Mesenteric fat pad (tissue), 1 donor: ENCODE data around the gene ZMYM2. TPM values are rescaled to one million over a fixed set of nuclear protein-coding genes. Genes with fewer than 3 reads are reported as not detected.
"Not testable (repeated sequence)": the region's sequence is repeated elsewhere in the genome, so short reads cannot be mapped to it uniquely, and the experiment has no call there.

Experiments used
- DNase-seq: peaks from one replicate; pipeline ENCODE4 v3.0.0-alpha.2; 2020; ENCODE audit warnings: low spot score
- total RNA-seq: library from RNA; stranded (reverse); fragmentation: NEBNext Ultra II Directional; extraction: Animal tissue kit (Norgen Biotek cat#: 25700); gene quantifications from one replicate; pipeline ENCODE4 v1.2.1, GENCODE V29; 2021
- donor health status: DM: yes; HTN: yes; CAD: no.

ZMYM2 gene
- total RNA-seq, 1 donor from 2014 or later, result 74.2 TPM

DNA sequence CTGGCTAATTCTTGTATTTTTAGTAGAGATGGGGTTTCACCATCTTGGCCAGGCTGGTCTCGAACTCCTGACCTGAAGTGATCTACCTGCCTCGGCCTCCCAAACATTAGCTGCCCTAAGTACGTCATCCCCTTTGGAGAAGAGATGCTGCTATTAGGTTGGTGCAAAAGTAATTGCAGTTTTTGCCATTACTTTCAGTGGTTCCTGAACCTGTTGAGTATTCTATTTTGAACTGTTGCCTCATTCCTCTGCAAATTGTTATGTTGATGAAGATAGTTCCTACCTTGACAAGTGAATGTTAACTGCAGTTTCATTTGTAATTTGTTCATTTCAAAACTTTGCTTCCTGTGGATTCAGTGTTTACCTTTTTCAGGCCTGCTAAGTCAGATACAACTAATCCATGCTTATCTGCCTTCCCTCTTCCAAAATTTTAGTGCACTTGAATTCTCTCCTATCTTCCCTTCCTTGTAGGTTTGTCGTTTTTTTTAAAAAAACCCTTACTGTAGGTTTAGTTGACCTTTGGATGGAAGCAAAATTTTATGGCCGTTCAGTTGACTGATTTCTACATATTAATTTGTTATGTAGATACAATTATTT lies 24.0 kb downstream of the ZMYM2 start:
- no peak for DNase-seq

DNA sequence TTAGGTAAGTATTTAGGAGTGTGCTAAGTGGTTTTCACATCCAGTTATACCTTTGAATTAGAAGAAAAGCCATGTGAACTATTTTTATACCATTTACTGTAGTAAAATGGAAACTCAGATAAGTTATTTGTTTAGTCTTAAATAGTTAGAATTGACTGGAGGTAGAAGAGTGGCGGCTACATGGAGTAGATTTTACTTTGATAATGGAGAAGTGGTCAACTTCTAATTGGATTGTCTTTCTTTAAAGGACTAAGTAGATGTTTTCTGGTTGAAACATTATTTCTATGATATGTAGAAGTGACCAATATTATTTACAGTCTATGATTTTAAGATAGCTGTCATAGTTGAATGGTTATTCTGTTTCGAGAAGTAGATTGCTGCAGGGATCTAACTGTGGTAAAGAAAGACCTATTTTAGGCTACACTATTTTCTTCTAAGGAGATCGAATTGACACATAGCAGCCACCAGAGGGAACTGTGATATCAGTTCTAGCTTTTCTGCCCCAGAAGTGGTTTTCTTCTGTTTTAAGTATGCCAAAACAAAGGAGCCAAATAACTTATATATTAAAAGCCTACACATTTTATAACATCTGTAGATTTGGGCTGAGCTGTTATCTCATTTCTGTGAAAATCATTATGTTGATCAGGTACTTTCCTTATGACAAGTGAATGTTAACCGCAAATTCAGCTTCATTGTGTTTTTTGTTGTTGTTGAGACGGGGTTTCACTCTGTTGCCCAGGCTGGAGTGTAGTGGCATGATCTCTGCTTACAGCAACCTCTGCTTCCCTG lies 26.1 kb downstream of the ZMYM2 start:
- no peak for DNase-seq

DNA sequence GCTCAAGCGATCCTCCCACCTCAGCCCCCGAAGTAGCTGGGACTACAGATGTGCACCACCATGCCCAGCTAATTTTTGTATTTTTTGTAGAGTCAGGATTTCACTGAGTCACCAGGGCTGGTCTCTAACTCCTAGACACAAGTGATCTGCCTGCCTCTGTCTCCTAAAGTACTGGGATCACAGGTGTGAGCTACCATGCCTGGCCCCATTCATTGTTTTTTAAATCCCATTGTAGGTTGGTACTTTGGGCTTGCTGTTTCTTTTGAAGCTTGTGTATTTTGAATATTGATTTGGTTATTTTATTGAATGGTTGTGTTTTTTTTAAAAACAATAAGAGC lies 26.7 kb downstream of the ZMYM2 start:
- no peak for DNase-seq

DNA sequence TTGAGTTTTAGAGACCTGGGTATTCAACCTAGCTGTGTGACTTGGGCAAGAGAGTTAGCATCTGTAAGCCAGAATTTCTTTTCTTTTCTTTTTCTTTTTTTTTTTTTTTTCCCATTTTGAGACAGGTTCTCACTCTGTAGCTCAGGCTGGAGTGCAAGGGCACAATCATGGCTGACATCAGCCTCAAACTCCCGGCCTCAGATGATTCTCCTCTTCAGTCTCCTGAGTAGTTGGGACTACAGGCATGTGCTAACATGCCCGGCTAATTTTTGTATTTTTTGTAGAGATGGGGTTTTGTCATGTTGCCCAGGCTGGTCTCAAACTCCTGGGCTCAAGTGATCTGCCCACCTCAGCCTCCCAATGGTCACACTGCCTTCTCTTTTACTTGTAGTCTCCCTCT lies 33.0 kb downstream of the ZMYM2 start:
- DNase-seq, result no peak

DNA sequence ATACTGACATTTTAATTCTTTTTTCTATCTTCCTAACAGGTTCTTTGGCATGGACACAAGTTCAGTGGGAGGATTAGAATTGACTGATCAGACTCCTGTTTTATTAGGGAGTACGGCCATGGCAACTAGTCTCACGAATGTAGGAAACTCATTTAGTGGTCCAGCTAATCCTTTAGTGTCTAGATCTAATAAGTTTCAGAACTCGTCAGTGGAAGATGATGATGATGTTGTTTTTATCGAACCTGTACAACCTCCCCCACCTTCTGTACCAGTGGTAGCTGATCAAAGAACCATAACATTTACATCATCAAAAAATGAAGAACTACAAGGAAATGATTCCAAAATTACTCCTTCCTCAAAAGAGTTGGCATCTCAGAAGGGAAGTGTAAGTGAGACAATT lies 34.5 kb downstream of the ZMYM2 start:
- DNase-seq, result no peak

DNA sequence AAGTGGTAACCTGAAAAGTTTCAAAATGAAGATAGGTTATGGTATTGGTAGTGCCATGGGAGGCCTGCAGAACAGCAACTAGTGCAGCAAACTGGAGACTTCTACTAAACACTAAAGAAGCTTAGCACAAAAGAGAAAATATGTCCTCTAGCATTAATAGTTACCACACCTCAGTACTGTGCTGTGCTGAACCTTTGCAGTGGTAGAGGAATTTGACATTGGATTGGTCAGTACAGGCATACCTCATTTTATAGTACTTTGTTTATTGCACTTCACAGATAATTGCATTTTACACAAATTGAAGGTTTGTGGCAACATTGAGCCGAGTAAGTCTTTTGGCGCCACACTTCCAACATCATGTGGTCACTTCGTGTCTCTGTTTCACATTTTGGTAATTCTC lies 40.4 kb downstream of the ZMYM2 start:
- DNase-seq, result no peak

DNA sequence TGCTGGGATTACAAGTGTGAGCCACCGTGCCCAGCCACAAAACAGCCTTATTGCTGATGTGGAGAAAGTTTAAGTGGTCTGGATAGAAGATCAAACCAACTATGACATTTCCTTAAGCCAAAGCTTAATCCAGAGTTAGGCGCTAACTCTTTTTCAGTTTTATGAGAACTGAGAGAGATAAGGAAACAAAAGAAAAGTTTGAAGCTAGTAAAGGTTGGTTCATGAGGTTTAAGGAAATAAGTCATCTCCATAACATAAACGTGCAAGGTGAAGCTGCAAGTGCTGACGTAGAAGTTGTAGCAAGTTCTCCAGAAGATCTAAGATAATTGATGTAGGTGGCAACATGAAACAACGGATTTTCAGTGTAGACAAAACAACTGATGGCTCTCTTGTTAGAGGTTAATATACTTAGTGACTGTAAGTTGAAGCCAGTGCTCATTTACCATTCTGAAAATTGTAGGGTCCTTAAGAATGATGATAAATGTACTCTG lies 41.6 kb downstream of the ZMYM2 start:
- DNase-seq, result no peak

DNA sequence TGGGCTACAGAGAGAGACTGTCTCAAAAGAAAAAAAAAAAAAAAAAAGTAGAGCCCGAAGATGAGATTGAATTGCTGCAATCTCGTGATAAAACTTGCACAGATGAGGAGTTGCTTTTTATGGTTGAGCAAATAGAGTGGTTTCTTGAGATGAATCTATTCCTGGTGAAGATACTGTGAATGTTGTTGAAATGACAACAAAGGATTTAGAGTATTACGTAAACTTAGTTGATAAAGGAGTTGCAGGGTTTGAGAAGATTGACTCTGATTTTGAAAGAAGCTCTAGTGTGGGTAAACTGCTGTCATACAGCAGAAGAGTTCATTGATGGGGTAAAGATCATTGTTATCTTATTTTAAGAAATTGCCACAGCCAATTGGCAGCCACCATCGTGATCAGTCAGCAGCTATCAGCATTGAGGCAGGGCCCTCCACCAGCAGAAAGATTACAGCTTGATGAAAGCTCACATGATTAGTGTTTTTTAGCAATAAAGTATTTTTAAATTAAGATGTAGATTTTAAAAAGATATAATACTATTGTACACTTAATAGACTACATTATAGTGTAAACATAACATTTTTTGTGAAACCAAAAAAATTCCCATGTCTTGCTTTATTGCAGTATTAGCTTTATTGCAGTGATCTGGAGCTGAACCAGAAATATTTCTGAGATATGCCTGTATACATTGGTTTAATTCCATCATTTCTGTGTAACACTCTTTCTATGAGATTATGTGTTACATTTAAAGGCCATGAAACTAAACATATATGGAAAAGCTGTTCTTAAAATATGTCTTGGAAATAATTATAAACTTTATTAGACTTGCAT lies 43.1 kb downstream of the ZMYM2 start:
- no peak for DNase-seq

DNA sequence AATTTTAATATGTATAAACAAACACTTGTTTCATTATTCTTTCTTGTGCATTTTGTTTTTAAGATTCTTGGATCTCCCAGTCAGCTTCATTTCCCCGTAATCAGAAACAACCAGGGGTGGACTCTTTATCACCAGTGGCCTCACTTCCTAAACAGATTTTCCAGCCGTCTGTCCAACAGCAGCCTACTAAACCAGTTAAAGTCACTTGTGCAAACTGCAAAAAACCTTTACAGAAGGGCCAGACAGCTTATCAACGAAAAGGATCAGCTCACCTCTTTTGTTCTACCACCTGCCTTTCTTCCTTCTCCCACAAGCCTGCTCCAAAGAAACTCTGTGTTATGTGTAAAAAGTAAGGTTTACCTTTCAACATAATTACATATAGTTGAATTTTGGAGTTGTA lies 44.3 kb downstream of the ZMYM2 start:
- DNase-seq, result no peak

DNA sequence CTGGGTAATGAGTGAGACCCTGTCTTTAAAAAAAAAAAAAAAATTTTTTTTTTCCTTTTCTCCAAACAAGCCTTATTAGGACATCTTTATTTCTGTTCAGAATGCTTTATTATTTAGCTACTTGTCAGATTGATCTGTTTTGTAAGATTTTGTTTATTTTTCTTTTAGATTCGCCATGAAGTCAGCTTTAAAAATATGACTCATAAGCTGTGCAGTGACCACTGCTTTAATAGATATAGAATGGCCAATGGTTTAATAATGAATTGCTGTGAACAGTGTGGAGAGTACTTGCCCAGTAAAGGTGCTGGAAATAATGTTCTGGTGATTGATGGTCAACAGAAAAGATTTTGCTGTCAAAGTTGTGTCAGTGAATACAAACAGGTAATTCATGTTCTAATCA lies 47.7 kb downstream of the ZMYM2 start:
- no peak for DNase-seq

DNA sequence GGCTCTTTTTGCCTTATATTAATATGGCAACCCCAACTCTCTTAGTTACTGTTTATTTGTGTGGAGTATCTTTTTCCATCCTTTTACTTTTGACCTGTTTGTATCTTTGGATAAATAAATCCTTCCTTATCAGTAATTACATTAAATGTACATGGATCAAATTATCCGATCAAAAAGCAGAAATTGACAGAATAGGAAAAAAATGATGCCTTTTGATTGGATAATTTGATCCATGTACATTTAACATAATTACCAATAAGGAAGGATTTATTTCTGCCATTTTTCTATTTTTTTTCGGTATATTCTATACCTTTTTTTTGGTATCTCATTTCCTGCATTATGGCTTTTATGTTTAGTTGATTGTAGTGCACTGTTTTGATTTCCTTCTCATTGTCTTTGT lies 57.2 kb downstream of the ZMYM2 start:
- DNase-seq, result no peak

DNA sequence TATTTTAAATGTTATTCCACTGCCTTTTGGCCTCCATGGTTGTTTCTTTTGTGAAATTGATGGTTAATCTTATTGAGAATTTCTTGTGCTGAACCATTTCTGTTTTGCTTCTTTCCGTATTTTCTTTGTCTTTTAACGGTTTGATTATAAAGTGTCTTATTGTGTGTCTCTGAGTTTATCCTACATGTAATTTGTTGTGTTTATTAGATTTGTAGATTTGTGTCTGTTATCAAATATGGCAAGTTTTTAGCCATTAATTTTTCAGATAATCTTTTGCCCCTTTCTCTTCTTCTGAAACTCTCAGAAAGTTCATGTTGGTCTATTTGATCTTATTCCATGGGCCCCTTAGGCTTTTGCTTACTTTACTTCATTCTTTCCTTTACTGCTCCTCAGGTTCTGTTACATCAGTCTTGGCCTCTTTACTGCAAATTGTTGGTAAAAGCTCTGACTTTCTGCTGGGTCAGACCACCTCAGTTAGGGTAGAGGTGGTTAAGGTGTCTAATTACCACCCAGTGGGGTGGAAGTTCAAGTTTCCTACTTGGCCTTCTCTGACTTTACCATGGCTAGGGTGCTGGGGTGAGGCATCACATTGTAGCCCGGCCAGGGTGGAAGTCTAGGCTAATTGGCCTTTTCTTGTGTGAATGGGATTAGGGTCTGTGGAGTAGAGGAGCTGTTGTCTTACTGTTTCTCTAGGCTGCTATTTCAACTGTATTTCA lies 58.3 kb downstream of the ZMYM2 start:
- no peak for DNase-seq

DNA sequence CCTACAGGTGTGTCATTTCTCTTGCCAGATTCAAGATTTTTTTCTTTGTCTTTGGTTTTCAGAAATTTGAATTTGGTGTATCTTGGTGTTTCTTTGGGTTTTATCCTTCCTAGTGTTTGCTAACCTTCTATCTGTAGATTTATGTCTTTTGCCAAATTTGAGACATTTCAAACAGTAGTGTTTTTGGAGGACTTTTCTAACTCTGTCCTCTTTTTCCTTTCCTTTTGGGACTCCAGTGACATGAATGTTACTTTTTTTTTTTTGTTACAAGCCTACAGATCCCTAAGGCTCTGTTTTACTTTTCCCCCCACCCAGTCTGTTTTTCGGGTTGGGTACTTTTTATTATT lies 58.8 kb downstream of the ZMYM2 start:
- no peak for DNase-seq

DNA sequence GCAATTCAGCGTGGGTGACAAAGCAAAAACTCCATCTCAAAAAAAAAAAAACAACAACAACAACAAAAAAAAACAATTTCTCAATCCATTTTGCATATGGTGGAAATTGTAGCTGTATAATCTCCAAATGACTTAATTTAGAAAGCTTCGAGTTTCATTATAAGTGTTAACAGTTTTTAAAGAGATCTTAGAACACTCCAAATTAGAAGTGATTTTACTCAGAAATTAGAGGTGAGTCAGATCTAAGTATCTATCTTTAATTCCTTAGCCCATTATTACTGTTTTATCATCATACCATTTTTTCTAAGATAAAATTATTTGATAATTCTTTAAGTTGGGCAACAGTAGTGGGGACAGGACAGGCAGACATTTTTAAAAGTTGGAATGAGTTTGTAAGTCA lies 60.5 kb downstream of the ZMYM2 start:
- DNase-seq, result no peak

DNA sequence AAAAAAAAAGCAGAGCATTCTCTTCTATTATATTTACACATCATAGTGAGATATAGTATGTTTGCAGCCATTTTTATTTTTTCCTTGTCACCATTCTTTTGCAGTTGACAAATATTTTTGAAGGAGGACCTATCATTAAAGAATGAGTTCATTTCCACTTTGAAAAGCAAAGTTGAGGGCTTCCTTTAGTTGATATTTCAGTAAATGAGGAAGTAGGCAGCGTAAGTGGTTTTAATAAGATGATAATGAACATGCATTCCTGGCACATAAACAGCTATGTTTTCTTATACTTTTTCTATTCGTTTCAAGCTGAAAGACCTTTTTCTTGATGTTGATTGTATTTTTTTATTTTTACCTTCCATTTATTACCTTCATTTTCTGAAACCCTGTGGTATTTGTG lies 66.2 kb downstream of the ZMYM2 start:
- no peak for DNase-seq

DNA sequence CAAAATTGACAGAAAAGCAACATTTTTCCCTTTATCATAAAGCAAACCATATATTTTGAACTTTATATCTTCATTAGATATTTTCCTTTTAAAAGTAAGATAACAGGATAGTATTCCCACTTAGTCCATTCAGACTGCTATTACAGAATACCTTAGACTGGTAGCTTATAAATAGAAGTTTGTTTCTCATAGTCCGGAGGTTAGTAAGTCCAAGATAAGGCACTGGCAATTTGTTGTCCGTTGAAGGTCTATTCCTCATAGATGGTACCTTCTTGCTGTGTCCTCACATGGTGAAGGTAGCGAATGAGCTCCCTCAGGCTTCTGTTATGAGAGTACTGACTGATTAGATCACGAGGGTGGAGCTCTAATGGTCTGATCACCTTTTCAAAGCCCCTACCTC lies 70.4 kb downstream of the ZMYM2 start:
- DNase-seq, result no peak

DNA sequence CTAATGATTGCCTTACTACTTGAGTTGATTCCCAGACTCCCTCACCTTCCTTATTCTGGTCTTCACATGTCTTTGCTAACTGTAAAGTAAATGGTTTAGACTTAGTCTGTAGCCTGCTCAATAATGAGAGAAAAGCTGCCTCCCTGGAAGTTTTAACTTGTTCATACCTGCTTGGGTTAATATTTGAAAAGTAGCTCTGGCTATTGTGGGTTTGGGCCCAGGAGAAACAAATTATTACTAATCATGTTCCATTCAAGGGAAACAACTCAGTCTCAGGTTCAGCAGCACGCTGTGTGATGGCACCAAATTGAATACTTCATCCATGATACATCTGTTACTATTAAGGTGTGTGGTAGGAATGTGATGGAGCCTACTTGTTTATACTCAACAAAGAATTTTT lies 75.0 kb downstream of the ZMYM2 start:
- DNase-seq, result no peak

DNA sequence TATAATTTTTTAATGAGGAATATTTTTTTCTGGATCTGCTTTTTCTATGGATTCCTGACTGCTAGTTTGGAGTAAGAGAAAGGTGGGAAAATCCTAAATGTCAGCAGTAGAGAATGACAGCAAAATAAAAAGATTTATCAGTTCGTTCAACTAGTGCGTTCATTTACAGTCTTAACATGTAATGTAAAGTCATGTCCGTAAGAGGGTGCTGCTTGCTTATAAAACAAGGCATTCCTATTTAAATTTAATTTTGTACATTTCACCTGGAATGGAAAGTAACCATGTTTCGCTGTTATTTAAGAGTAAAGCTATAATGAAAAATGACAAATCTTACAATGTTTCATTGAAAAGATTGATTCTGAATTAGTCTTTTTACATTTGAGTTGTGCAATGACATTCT lies 76.6 kb downstream of the ZMYM2 start:
- DNase-seq, result no peak

DNA sequence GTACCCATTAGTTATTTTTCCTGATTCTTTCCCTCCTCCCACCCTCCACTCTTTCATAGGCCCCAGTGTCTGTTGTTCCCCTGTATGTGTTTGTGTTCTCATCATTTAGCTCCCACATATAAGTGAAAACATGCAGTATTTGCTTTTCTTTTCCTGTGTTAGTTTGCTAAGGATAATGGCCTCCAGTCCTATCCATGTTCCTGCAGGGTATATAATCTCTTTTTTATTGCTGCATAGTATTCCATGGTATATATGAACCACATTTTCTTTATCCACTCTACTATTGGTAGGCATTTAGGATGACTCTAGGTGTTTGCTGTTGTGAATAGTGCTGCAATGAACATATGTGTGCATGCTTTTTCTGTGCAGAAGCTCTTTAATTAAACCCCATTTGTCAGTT lies 79.4 kb downstream of the ZMYM2 start:
- no peak for DNase-seq

DNA sequence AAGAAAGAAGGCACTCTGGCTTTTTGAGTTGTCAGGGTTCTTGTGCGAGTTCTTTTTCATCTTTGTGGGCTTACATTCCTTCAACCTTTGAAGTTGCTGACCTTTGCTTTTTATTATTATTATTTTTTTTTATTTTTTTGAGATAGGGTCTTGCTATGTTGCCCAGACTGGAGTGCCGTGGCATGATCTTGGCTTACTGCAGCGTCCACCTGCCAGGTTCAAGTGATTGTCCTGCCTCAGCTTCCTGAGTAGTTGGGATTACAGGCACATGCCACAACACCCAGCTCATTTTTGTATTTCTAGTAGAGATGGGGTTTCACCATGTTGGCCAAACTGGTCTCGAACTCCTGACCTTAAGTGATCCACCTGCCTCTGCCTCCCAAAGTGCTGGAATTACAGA lies 84.1 kb downstream of the ZMYM2 start:
- DNase-seq, result not testable (repeated sequence)

DNA sequence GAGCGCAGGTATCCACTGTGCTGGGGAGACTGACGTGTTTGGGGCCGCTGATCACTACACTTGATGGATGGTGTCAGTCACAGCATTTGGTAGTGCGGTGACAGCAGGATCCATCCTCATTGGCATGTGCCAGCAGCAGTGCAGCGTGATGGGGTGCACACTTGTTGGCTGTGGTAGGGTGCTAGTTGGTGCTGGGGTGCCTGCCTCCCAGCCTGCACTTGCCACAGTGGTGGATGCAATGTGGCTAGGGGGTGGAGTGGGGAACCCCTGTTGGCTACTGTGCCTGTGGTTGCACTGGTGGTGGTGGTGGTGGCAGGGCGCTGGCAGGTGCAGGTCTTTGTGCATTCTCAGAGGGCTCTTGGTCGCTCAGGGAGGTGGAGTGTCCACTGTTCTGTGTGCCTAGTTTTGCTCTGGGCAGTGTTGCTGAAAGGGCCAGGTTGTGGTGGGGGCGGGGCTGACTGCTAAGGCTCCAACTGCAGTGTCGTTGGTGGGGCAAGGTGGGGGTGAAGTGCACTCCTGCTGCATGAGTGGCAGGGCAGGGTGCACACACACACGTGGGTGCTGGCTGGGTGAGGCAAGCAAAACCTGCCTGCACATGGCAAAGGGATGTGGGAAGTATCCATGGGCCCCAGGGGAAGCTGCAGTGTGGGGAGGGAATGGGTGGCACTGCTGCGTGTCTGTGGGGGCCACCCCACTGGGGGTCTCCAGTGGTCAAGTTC lies 84.8 kb downstream of the ZMYM2 start:
- no peak for DNase-seq
